ENCODE results near the gene JAKMIP3.

JAKMIP3 gene

GRCh38 chr10:132113766-132114365 is 48.1 kb downstream of the JAKMIP3 start:
- no peak for DNase-seq

DNA sequence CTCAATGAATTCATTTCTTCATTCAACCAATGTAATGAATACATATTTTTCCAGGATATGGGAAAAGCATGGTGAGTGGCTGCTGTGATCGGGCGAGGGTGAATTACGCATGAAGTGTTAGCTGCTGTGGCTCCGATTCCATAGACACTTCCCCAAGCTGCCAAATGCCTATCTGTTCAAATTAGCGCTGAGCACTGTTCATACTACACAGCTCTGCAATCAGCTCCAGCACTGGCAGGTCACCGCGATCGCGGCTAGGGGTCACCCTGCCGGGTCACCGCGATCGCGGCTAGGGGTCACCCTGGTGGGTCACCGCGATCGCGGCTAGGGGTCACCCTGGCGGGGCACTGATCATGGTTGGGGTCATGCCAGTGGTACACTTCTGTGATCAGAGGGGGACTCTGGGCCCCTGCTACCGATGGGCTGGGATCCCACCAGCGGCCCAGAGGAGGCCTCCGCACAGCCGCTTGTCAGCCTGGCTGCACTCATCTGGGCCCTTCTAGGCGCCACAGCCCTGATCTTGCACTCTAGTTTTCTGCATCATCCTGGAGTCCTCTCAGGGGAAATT is 49.3 kb downstream of the JAKMIP3 start:
- no peak for DNase-seq

Data from NCI-H526 (cell line).